ENCODE measurements around the gene TGOLN2.

- TF ChIP-seq PRDM15 (CRISPR knock-in tag; IDR thresholded peaks at IDR 0.05) (no peak), NFE2L1 (CRISPR knock-in tag; IDR thresholded peaks at IDR 0.05) (no peak)
- TF ChIP-seq, protein P1, sequence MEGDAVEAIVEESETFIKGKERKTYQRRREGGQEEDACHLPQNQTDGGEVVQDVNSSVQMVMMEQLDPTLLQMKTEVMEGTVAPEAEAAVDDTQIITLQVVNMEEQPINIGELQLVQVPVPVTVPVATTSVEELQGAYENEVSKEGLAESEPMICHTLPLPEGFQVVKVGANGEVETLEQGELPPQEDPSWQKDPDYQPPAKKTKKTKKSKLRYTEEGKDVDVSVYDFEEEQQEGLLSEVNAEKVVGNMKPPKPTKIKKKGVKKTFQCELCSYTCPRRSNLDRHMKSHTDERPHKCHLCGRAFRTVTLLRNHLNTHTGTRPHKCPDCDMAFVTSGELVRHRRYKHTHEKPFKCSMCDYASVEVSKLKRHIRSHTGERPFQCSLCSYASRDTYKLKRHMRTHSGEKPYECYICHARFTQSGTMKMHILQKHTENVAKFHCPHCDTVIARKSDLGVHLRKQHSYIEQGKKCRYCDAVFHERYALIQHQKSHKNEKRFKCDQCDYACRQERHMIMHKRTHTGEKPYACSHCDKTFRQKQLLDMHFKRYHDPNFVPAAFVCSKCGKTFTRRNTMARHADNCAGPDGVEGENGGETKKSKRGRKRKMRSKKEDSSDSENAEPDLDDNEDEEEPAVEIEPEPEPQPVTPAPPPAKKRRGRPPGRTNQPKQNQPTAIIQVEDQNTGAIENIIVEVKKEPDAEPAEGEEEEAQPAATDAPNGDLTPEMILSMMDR (IDR thresholded peaks at IDR 0.05) = no peak
These were observed 29.9 kb upstream of the TGOLN2 start for GRCh38 chr2:85357736-85358135.
